GM18519 (cell line): ENCODE data around the gene GMIP.
A peak's percentile ranks its signal among the peaks of the same experiment; 100 is the strongest.

Experiments used
- ATAC-seq: cut with Tn5 transposase; IDR thresholded peaks from one replicate; pipeline ENCODE4 v1.9.1; 2021; ENCODE audit warnings: mild to moderate bottlenecking, moderate library complexity; ENCODE audit not compliant: unreplicated experiment, low FRiP score

GMIP gene

DNA sequence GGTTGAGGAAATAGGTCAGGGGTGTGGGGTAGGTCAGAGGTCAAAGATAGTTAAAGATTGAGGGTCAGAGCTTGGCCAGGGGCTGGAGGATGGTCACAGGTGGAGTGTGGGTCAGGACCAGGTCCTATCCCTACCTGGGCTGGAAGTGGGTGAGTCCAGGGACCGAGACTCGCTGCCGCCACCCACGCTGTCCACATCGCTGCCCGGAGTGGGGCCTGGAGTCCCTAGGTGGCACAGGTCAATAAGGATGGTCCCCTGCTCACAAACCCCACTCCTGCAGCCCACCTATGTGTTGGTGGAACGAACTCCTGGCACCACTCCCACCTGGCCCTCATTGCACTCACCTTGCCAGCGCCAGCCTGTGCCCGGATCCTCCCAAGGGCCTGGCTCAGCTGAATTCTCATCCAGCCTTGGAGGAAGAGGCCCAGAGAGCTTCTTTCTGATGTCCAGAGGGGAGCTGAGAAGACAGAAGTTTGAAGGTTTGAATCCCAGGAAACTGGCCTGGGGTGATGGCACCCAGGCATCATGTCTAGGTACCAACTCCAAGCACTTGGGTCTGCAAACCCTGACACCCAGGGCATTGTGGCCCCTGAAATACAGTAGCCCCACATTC is 6.8 kb downstream of the GMIP start:
- no peak for ATAC-seq

DNA sequence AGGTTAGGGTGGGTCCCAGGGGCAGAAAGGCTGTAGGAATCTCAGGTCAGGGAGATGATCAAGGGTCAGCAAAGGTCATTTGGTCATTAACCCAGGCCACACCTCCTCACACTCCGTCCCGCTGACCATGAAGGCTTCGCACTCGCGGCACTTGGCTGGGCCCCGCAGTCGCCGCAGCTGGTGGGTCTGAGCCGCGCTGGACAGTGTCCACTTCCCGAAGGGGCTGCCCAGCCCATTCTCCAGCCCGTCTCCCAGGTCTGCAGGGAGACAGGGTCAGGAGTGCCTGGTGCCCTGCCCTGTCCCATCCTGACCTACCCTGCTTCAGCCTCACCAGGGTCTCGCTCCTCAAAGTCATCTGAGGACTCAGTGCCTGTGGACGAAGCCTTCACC is 8.1 kb downstream of the GMIP start:
- ATAC-seq: no peak

DNA sequence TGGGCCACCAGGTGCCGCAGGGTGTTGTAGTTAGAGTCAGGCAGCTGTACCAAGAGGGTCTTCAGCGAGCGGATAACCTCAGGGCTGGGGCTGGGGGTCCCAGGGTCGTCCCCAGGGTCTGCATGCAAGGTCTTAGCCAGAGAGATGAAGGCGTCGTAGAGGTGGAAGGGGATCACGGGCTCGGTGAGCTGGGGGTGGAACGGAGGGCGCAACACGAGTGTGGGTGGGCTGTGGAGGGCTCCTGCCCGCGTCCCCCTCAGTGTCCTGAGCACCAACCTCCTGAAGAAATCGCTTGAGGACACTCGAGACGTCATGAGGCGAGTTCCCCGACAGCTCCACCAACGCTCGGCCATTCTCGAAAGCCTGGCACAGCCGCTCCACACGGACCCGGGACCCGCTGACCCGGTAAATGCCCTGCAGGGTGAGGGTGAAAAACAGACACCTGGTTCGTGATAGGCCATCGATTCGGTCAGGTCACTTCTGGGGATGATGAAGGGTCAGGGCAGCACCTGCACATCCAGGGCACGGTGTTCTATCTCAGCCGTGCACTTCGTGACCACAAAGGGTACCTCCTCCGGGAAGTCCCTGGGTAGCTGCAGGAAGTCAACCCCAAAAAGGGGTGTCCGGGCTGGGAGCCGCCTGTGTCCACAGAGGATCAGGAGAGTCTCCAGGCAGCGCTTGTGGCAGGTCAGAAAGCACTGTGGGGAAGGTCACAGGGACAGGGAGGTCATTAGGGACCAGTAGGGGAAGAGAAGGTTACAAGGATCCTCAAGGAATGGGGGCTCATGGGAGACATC is 8.7 kb downstream of the GMIP start:
- no peak for ATAC-seq

GRCh38 chr19:19633711-19634515 is 9.5 kb downstream of the GMIP start:
- ATAC-seq: no peak

GRCh38 chr19:19632661-19633060 is 10.8 kb downstream of the GMIP start:
- ATAC-seq: no peak

- no peak for ATAC-seq
Measured at GRCh38 chr19:19631346-19631745, 12.1 kb downstream of the GMIP start.

DNA sequence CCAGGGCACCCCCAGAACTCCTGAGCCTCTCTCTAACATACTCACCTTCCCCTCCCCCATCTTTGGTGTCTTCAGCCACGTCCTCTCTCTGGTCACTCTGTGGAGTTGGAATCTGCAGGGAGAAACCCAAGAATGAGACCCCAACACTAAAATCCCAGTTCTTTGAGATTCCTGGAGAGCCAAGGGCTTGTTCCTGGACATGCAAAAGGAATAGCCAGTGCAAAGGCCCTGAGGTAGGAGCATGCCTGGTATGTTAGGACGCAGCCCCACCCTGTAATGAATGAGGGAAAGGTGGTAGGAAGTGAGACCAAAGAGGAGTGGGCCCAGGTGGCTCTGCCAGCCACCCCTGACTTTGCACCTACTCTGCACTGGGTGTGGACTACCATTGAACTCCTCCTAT is 13.0 kb downstream of the GMIP start:
- no peak for ATAC-seq

DNA sequence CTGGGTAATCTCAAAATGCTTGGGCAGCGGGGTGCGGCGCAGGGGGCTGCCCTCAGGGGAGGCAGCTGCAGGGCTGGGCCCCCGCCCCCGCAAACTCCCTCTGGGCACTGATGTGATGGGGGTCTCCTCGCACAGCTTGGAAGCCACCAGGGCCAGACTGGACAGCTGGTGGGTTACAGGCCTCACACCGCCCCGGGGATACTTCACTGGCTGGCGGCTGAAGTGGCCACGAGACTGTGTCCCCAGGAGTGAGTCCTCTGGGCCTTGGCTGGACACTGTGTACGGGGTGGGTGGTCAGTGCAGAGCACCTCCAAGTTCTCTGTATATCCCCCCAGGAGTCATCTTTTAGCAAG is 13.4 kb downstream of the GMIP start:
- no peak for ATAC-seq

DNA sequence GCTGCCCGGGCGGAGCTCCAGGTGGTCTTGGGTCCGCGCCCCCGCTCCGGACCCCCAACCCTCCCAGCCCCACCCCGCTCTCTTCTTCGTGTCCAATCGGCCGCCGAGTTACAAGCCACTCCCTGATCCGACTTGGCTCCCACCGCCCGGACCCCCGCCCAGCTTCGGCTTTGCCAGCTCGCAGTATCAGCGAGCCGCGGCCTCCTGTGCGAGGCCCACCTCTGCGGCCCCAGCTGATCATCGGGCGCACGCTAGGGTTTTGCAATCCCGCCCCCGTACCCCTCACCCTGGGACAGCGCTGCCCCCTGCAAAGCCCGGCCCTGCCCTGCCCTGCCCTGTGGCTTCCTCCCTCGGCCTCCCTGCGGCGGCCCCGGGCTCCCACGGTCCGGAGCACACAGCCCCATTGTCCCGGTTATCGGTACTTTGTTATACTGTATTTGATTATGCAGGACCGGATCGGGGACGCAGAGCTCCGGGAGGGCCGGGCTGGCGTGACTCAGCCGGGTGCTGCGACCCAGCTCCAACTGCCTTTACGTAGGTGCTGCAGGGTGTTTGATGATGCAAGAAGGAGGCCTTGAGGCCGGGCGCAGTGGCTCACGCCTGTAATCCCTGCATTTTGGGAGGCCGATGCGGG is 14.8 kb downstream of the GMIP start:
- no peak for ATAC-seq

GRCh38 chr19:19627621-19628500 is 15.6 kb downstream of the GMIP start, which contains the start of gene LPAR2:
Gene LPAR2 (minus strand): TSS chr19:19628220. CDS start chr19:19627275, 945 bp downstream.
- peak; percentile 50 for ATAC-seq

GRCh38 chr19:19626516-19627472 is 16.7 kb downstream of the GMIP start:
- ATAC-seq: no peak

- ATAC-seq: no peak
Measured at GRCh38 chr19:19624032-19624570, 19.4 kb downstream of the GMIP start.

- ATAC-seq: no peak
Measured at GRCh38 chr19:19623383-19623782, 20.1 kb downstream of the GMIP start.

DNA sequence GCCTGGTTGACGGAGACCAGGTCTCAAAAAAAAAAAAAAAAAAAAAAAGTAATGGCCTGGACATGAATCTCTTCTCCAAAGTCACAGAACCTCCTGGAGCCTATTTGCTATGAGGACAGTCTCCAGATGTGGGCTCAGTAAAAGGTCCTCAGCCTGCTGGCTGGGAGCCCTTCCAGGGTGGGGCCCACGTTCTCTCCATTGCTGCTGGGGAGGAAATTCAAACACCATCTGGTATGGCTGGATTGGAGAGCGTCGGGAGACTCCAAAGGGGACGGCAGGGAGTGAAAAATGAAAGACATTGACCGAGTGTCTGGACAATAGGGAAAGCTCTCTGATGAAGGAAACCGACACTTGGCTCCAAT is 23.6 kb downstream of the GMIP start:
- ATAC-seq: no peak

- ATAC-seq: no peak
Measured at GRCh38 chr19:19619181-19619848, 24.1 kb downstream of the GMIP start.

GRCh38 chr19:19618219-19619051 is 25.0 kb downstream of the GMIP start, which contains the start of gene PBX4:
Gene PBX4 (minus strand): TSS chr19:19618687. CDS start chr19:19618629, 58 bp downstream.
- ATAC-seq: peak; percentile 90

- no peak for ATAC-seq
Measured at GRCh38 chr19:19615086-19615485, 28.4 kb downstream of the GMIP start.
